Activated T-helper 2 cell treated with anti-CD3 and anti-CD28 coated beads, Interferon-gamma antibody, Interleukin-2, Interleukin-4, amounts not matched to agents 10 μg/mL and 5 μg/mL and 100 μg/mL, durations not matched to agents 14 hours and 24 hours and 36 hours (primary cell): Measurements from ENCODE around the gene PLOD2. TPM values are rescaled to one million over a fixed set of nuclear protein-coding genes. Genes with fewer than 3 reads are reported as not detected.

Experiments used
- DNase-seq: peaks from one replicate; pipeline ENCODE4 v3.0.0; 2021; ENCODE audit warnings: low spot score
- H3K27ac Mint-ChIP-seq: one replicate; pipeline ENCODE4 v1.8.0; 2021; ENCODE audit warnings: mixed read lengths
- H3K27me3 Mint-ChIP-seq: one replicate; pipeline ENCODE4 v1.8.0; 2021; ENCODE audit warnings: low read depth, mixed read lengths
- H3K36me3 Mint-ChIP-seq: one replicate; pipeline ENCODE4 v1.8.0; 2021; ENCODE audit warnings: low read depth, mixed read lengths
- H3K4me1 Mint-ChIP-seq: one replicate; pipeline ENCODE4 v1.8.0; 2021; ENCODE audit warnings: low read depth, mixed read lengths
- H3K4me3 Mint-ChIP-seq: one replicate; pipeline ENCODE4 v1.8.0; 2021; ENCODE audit warnings: low read depth, mild to moderate bottlenecking, moderate library complexity, mixed read lengths
- H3K9me3 Mint-ChIP-seq: one replicate; pipeline ENCODE4 v1.8.0; 2021; ENCODE audit warnings: mixed read lengths
- intact Hi-C: fragments of 100-400 bp; cut with micrococcal nuclease; formaldehyde crosslinking; loops from one replicate; pipeline ENCODE4 v1.15.1; 2023
- total RNA-seq: library from RNA; stranded (reverse); gene quantifications from 2 replicates; pipeline ENCODE4 v1.2.3, GENCODE V29; 2022

PLOD2 gene
- total RNA-seq, 1 donor from 2014 or later: 2.2 TPM

- Mint-ChIP-seq H3K4me1 (no peaks in the 10 kb centered on the region), H3K36me3 (no peaks in the 10 kb centered on the region)
Measured at GRCh38 chr3:146036281-146036680, 124.7 kb downstream of the PLOD2 start.

GRCh38 chr3:146035366-146035765 is 125.6 kb downstream of the PLOD2 start:
- H3K4me1 Mint-ChIP-seq: no peaks in the 10 kb centered on the region
- H3K9me3 Mint-ChIP-seq: peaks cover 4% of the 10 kb centered on the region
- H3K27me3 Mint-ChIP-seq: no peaks in the 10 kb centered on the region
- no peak overlapping the region for H3K27ac Mint-ChIP-seq
- intact Hi-C loops: no loop called here
- DNase-seq: no peak
- H3K36me3 Mint-ChIP-seq: no peaks in the 10 kb centered on the region
- no peak overlapping the region for H3K4me3 Mint-ChIP-seq

More at GRCh38 chr3:146036281-146036680, 124.7 kb downstream of the PLOD2 start:
- Mint-ChIP-seq H3K4me3 (no peak overlapping the region), H3K9me3 (no peaks in the 10 kb centered on the region), H3K27me3 (no peaks in the 10 kb centered on the region), H3K27ac (no peak overlapping the region)
- intact Hi-C loops: no loop called here
- no peak for DNase-seq

- no peak for DNase-seq
- H3K27ac Mint-ChIP-seq: no peak overlapping the region
- intact Hi-C loops: no loop called here
- H3K9me3 Mint-ChIP-seq: peaks cover 6% of the 10 kb centered on the region
- H3K4me3 Mint-ChIP-seq: no peak overlapping the region
- H3K27me3 Mint-ChIP-seq: no peaks in the 10 kb centered on the region
- H3K36me3 Mint-ChIP-seq: no peaks in the 10 kb centered on the region
- H3K4me1 Mint-ChIP-seq: no peaks in the 10 kb centered on the region
Measured at GRCh38 chr3:146033950-146034349, 127.0 kb downstream of the PLOD2 start.

GRCh38 chr3:146026547-146026946 is 134.4 kb downstream of the PLOD2 start:
- H3K4me3 Mint-ChIP-seq: no peak overlapping the region
- intact Hi-C loops: no loop called here
- H3K9me3 Mint-ChIP-seq: peaks cover 6% of the 10 kb centered on the region
- no peaks in the 10 kb centered on the region for H3K36me3 Mint-ChIP-seq
- H3K27me3 Mint-ChIP-seq: no peaks in the 10 kb centered on the region
- no peaks in the 10 kb centered on the region for H3K4me1 Mint-ChIP-seq
- H3K27ac Mint-ChIP-seq: no peak overlapping the region
- DNase-seq: no peak

- H3K27me3 Mint-ChIP-seq: no peaks in the 10 kb centered on the region
- no peak overlapping the region for H3K4me3 Mint-ChIP-seq
- H3K4me1 Mint-ChIP-seq: no peaks in the 10 kb centered on the region
- no peaks in the 10 kb centered on the region for H3K36me3 Mint-ChIP-seq
- DNase-seq: no peak
- H3K27ac Mint-ChIP-seq: no peak overlapping the region
- intact Hi-C loops: no loop called here
- no peaks in the 10 kb centered on the region for H3K9me3 Mint-ChIP-seq
Measured at GRCh38 chr3:146024260-146024659, 136.7 kb downstream of the PLOD2 start.

- DNase-seq: no peak
- no peaks in the 10 kb centered on the region for H3K4me1 Mint-ChIP-seq
- intact Hi-C loops: no loop called here
- no peaks in the 10 kb centered on the region for H3K36me3 Mint-ChIP-seq
- peaks cover 7% of the 10 kb centered on the region for H3K9me3 Mint-ChIP-seq
- no peak overlapping the region for H3K4me3 Mint-ChIP-seq
- no peak overlapping the region for H3K27ac Mint-ChIP-seq
- H3K27me3 Mint-ChIP-seq: no peaks in the 10 kb centered on the region
Measured at GRCh38 chr3:146020969-146021368, 140.0 kb downstream of the PLOD2 start.

- DNase-seq: no peak
- H3K27me3 Mint-ChIP-seq: no peaks in the 10 kb centered on the region
- H3K4me1 Mint-ChIP-seq: no peaks in the 10 kb centered on the region
- H3K4me3 Mint-ChIP-seq: no peak overlapping the region
- H3K27ac Mint-ChIP-seq: no peak overlapping the region
- H3K36me3 Mint-ChIP-seq: no peaks in the 10 kb centered on the region
- intact Hi-C loops: no loop called here
- H3K9me3 Mint-ChIP-seq: peaks cover 7% of the 10 kb centered on the region
Measured at GRCh38 chr3:146019508-146019907, 141.5 kb downstream of the PLOD2 start.

Other genes starting within 250 kb of the PLOD2 start
- gene PLSCR4, start 89.9 kb upstream of the PLOD2 start, total RNA-seq: not detected in 2 replicates